HG02678 (cell line): ENCODE results near the gene SIGLEC11.
"Not testable (repeated sequence)": the region's sequence is repeated elsewhere in the genome, so short reads cannot be mapped to it uniquely, and the experiment has no call there.

Experiments used
- ATAC-seq: cut with Tn5 transposase; IDR thresholded peaks from one replicate; pipeline ENCODE4 v1.9.1; 2021; ENCODE audit warnings: mild to moderate bottlenecking, moderate library complexity; ENCODE audit not compliant: unreplicated experiment

Gene SIGLEC11

DNA sequence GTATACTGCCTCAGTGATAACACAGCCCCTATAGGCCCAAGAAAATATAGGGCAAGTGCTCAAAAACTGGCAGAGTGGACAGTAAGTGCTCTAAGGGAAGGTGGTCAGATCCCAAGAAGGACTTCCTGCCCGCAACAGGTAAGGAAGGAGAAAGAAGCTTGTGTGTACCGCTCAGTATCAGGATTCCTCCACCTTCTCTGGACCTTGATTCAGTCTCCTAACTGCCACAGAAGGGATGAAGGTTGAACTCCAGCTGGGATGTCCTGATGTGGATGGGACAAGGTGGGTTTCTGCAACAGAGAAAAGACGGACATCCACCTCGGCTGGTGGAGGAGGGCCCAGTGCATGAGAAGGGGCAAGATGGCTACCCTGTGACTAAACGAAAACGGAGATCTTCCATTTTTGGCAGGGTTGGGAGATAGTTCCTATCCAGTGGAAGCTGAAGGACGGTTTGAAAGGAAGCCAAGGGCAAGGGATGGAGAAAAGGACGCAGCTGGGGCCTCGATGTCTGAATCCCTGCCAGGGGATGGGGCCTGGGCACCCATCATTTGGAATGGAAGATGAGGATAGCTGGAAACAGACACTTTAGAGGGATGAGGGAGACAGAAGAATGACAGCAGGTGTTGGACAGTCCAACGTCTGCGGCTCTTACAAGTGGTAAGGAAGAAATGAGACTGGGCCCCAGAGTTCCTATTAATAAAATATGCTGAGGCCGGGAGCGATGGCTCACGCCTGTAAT lies 33.3 kb downstream of the SIGLEC11 start:
- no peak for ATAC-seq

DNA sequence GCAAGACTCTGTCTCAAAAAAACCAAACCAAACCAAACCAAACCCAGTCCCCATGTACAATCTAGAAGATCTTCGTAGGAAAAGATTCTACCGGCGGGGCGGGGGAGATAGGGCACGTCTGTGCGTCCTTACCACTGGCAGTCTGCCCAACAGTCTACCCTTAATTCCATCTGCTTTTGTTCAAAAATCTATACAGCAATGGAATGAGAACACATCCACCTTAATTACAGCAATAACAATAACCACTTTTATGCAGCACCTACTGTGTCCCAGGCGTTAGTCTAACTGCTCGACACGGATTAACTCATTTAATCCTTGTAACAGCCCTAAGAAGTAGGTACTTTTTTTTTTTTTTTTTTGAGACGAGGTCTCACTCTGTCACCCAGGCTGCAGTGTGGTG lies 34.5 kb downstream of the SIGLEC11 start:
- no peak for ATAC-seq

DNA sequence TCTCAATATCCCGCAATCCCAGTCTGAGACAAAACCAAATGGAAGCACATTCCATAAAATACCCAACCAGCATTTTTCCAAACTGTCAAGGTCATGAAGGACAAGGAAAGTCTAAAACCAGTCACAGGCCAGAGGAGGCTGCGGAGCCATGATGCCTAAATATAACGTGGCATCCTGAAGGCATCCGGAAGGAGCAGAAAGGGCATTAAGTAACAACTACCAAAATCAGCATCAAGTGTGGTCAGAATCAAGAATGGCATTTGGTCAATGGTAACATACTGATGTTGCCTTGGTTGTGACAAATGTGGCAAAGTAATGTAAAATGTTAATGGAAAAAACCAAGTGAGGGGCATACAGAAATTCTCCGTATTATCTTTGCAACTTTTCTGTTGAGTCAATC lies 35.5 kb downstream of the SIGLEC11 start:
- no peak for ATAC-seq

DNA sequence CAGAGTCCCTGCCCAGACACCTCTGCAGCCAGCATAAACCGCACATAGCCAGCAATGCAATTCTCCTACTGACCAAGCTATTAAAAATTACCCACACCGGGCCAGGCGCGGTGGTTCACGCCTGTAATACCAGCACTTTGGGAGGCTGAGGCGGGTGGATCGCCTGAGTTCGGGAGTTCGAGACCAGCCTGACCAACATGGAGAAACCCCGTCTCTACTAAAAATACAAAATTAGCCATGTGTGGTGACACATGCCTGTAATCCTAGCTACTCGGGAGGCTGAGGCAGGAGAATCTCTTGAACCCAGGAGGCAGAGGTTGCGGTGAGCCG lies 36.1 kb downstream of the SIGLEC11 start:
- ATAC-seq = not testable (repeated sequence)

DNA sequence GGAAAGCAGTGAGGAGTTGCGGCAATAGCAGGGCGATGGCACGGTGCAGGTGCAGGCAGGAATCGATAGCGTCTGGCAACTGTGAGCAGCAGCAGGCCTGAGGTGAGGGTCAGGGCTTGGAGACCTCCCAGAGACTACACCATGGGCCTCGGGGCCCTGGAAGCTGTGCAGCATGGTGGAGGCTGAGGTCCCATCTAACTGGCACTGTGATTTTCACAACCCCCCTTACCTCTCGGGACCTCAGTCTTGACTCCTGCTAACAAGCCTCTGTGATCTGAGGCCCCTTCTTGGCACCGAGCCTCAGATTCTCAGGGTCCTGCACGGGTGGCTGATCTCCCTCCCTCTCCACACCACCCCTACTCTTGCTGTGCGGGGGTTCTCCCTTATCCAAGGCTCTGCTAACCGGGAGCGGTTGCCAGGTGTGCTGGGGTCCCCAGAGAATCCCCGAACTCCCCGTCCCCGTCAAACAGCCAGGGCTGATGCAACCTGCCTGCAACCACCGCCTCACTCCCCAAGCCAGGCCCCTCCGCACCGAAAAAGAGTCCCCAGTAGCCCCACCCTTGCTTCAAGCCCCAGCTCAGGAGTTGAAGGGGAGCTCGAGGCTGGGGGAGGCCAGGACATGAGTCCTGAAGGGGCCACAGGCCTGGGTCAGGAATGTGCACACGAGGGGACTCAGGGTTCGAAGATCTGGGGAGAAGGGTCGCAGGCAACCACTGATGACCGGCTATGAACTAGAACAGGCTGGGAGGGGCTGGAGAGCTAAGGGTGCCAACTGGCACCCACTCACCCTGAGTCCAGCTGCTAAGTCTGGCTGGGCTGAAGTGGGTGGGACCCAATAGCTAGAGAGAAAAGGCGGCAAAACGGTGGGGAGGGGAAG lies 36.7 kb downstream of the SIGLEC11 start:
- no peak for ATAC-seq

DNA sequence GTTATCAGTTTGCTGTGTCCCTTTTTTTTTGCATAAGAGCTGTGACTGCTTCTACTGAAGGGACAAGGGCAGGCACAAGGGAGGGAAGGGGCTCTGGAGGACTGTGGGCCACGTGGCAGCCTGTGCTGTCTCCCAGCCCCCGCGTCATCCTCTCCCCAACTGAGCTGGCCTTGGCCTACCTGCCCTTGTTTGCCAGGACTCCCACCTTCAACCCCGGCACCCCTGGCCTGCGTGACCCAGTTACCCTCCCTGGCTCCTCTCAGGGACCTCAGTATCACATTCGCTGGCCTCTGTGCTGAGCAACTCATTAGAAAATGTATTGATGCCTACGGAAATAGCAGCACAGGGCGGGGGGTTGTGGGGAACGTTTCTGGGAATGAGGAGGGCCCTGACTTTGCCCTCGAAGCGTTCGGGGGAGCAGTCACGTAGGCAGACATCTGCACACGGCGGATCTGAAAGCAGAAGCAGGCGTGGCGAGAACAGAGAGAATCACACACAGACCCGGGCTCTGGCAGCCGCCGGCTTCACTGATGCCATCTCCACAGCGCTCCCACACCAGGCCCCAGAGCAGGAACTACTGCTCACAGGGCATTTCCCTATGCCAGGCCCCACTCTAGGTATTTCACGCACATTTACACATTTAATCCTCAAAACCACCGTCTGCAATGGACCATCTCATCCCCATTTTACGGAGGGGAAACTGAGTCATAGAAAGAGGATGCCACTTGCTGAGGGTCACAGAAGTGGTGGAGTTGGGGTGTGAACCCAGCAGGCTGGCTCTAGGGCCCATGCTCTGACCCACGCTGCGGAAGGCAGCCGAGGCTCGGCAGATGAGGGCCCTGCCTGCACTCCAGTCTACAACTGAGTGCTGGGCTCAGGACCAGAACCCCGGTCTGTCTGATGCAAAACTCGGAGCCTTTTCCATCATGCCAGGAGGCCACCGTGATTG lies 37.6 kb downstream of the SIGLEC11 start:
- no peak for ATAC-seq

DNA sequence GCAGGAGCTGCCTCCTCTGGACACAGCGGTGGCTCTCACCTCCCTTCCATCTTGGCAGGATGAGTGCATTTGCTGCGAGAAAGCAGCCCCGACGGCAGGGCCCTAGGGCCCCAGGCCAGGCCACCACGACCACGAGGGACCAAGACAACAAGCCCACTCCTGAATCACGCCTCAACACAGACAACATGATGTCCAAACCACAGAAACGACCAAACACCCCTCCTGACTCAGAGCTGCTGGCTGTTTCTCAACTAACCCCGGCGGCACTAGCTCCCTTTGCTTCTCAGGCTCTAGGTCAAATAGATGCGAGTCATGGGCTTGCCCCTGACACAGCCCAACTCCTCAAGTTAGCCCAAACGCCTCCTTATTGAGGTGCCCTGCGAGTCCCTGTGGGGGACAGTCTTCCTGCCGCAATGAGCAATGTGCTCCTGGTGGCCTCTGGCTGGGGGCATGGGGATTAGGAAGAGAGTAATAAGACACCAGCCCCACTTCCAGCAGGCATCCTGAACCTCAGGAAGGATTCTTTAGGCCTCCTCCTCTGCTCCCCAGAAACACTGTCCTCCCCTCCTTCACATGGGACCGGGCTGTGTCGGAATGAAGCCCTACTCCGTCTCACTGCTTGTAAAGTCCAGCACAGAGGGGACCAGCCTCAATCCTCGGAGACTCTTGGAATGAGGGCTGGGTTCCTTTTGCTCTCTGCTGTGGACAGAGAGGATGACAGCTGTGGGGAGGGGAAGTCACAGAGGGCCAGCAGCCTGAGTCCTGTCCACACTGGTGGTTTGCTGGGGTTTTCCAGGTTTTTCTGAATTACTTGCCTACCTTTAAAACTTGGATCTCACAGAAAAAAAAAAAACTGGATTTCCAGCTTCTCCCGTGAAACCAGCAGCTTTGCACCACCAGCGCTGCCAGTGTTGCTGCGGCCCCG lies 38.8 kb downstream of the SIGLEC11 start:
- no peak for ATAC-seq

DNA sequence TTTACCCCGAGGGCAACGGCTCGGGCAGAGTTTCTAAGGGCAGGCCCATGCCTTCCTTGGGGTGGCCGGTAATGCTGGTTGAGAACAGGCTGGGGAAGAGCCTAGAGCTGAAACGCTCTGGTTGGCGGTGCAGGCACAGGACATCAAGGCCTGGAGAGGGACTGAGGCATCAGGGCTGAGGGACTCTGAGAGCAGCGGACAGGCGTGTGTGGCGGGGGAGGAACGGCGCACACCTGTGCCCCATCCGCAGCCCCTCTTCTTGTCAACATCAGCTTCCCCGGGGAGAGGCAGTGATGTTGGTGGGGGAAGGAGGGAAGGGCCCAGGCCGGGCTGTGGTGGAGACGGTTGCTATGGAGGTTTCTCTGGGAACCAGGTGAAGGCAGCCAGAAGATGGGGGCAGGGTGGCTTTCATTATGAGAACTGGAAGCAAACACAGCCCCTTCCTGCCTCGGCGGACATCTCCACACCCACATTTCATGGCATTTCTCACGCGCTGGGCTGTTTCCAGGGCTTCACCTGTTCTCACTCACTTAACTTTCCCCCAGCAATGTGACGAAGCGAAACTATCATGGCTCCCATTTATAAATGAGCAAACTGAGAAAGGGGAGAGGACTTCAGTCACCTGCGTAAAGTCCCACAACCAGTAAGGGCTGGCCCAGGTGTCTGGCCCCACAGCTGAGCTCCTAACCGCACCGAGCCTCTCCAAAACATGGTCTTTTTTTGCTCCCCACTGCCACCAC lies 40.2 kb downstream of the SIGLEC11 start:
- no peak for ATAC-seq

DNA sequence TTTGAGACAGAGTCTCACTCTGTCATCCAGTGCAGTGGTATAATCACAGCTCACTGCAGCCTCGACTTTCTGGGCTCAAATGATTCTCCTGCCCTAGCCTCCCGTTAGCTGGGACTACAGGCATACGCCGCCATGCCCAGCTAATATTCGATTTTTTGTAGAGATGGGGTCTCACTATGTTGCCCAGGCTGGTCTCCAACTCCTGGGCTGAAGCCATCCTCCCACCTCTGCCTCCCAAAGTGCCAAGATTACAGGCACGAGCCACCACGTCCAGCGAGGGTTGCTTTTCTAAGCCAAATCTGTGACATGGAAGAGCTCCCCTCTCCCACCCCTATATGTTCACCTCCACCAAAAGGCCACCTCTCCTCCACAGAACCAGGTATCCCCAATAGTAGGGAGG lies 42.9 kb downstream of the SIGLEC11 start:
- no peak for ATAC-seq

DNA sequence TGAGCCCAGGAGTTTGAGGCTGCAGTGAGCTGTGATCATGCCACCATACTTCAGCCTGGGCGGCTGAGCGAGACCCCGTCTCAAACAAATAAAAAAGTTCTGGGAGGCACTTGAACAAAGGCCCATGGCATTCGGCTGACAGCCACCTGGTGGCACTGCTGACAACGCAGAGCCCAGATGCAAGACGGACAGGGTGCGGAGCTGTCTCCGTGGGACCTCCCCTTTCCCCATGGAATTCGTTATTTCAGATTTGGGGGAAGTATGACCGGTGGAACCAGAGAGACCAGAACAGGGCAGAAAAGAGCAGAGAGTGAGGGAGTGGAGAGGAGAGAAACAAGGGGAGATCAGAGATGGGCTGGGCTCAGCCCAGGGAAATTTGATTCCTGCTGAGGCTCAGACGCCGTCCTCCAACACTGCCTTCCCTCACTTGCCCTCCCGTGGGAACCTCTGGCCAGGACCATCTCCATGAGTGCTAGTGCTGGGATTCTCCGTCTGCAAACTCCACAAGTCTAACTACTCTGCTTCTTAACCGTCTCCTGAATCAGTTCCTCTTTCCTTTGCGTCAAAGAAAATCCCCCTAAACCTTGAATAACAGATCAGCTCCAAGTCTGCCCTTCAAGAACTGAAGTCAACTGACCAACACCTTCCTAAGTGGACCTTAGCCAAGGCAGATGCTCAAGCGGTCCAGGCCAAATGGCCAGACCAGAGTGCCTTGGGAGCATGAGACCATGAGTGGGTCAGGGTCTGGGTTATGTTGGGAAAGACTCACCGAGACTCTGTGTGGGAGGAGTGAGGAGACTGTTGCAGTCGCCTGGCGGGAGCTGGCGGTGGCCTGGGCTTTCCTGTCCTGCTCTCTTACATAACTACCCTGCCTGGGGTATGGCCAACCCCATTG lies 43.9 kb downstream of the SIGLEC11 start:
- no peak for ATAC-seq

DNA sequence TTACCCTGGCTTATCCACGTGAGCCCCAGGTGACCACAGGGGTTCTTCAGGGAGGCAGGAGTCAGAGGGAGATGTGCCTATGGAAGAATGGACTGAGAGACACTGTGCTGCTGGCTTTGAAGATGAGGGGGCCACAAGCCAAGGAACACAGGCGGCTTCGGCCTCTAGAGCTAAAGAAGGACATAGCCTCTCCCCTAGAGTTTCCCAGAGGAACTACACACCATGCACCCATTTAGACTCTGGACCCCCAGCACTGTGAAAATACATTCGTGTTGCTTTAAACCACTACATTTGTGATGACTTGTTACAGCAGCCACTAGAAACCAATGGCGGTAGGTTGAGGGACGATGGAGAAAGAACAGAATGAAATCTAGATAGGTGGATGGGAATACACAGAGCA lies 45.7 kb downstream of the SIGLEC11 start:
- no peak for ATAC-seq

DNA sequence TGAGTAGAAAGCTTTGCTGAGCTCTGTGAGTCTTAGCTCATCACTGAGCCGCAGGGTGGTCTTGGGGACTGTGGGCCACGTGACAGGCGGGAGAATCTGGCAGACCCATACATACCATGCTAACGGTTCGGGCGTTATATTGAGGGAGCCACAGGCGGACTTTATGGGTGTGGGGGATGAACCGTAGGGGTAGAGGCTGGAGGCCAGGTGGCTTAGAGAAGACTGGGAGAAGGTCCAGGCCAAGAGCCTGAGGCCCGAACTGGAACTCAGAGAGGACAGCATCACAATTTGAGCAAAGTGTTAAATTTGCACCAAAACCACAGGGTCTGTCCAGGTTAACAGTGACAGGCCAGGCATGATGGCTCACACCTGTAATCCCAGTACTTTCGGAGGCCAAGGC lies 47.3 kb downstream of the SIGLEC11 start:
- ATAC-seq = no peak

DNA sequence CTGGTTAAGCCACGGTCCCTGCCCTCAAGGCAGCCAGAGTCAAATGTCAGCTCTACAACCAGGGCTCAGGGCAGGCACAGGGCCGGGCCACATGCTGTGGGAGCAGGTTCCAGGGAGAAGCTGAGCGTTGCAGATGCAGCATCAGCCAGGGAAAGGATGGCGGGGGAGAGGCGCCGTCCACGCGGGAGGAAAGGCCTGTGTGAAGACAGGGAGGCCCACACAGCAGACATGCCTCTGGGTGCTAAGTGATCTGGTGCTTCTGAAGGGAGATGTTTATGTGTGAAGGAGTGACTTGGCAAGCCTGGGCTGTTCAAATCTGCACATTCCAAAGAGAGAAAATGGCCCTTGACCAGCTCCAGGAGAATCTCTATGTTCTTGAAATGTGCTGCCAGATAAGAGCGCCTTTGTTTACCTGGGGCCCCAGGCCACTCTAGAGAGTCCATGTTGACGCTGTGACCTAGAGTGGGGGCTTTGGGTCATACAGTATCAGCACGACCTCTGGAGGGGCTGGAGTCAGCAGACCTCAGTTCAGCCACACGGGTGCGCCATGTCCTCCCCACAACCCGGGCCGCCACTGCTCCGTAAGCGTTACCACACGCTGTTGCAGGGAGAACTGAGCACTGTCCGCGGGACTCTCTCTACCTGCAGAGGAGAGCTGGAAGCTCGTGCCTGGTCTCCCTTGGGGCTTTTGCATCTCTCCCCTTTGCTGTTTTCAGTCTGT lies 47.8 kb downstream of the SIGLEC11 start:
- no peak for ATAC-seq

DNA sequence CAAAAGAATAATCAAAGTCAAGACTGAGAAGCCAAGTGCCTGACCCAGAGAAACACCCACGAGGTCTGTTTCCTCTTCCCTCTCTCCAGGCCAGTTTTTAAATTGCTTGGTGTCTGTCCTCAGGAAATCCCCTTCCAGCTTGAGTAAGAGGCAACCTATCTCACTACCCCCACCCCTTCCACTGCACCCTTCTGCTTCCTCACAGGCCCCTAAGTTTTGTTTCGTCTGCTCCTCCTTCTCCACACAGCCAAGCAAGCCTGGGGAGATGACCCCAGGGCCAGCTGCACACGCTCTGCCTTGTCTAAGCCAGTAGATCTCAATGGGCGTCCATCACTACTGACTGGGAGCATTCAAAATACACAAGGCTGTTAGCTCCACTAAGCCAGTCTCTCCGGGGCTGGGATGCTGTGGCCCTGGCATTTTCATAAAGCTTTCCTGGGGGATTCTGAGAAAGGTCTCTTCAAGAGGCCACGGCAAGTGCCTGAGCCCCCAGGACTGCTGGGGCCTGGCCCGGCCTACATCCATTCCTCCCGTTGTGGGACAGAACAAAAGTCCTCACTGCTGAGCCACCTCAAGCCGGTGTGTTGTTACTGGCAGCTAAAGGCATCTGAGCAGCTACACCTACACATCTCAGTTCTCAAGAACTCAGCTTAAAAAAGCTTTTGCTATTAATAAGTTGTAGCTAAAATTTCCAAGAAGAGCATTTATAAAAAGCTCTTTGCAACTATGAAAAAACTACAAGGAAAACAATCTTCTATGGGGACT lies 49.4 kb downstream of the SIGLEC11 start:
- ATAC-seq = no peak

DNA sequence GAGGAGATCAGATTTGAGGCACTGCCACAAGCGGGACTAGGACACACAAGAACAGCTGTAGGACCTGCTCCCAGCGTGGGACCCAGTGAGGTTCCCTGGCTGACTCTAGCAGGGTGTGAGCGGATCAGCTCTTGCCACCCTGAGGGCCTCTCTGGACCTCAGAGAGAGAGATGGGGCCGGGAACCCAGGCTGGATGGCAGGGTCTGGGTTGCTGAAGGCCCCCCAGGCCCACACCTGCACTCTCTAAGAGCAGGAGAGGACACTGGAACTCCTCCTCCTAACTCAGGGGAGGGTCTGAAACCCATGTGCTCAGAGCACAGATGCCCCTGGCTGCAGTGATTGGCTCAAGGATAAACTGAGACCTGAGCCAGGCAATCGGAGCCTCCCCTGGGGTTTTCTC lies 50.8 kb downstream of the SIGLEC11 start:
- no peak for ATAC-seq

DNA sequence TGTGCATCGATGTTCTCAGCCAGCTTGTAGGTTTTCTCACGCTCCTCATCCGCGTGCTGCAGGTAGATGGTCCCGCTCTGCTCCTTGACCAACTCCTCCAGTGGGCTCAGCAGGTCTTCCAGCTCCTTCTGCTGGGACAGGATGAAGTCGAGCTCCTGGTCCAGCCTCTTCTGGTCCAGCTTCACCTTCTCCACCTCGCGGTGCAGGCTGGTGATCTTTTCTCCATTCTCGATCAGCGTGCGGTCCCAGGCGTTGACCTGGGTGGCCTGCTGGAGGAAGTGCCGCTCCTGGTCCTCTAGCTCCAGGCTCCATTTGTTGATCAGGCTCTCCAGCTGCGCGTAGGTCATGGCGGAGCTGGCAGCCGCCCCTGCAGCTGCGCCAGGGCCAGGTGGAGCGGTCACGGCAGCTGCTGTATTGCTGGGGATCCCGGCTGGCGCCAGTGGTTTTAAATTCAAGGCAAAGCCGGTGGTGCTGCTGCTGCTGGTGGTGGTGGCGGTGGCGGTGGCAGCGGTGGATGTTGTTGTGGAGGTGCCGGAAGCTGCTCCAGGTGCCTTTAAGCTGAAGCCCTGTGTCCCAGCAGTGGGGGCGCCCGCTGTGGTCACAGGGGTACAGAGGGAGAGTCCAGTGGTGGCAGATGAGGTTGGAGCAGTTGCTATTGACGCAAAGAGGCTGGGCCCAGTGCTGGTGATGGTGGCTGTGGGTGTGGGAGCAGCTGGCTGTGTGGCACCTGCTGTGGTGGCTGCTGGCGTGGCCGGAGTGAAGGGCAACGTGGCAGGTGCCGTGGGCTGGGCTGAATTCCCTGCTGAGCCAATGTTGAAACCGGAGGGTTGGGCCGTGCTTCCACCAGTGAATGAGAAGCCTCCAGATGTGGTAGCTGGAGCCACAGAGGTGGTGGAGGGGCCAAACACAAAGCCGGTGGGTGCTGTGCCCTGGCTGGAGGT lies 52.2 kb downstream of the SIGLEC11 start:
- no peak for ATAC-seq
